ENCODE results near the gene SUPT3H. TPM values are rescaled to one million over a fixed set of nuclear protein-coding genes. Genes with fewer than 3 reads are reported as not detected.

SUPT3H gene
- polyA plus RNA-seq, 3 donors, result 2.4 to 3.5 (median 2.5) TPM

- Histone ChIP-seq H3K4me2 (replicated peaks; ENCODE audit: extremely low read depth, low read length, poor library complexity, severe bottlenecking) (no peak overlapping the region), H4K20me1 (ENCODE audit: insufficient read depth, low read length) (no peaks in the 10 kb centered on the region), H3K4me3 (replicated peaks in 1 of 3; ENCODE audit: low read depth in 2 of 3, low read length in 3 of 3) (no peak overlapping the region), H3K9me3 (replicated peaks in 1 of 2; ENCODE audit: control insufficient read depth in 1 of 2, insufficient read depth in 1 of 2, low read length in 2 of 2) (no peaks in the 10 kb centered on the region), H3K9ac (ENCODE audit: insufficient read depth, low read length, poor library complexity, severe bottlenecking) (no peak overlapping the region), H2AFZ (ENCODE audit: insufficient read depth, low read depth, low read length, poor library complexity, severe bottlenecking) (no peak overlapping the region), H3K36me3 (replicated peaks in 1 of 2; ENCODE audit: control insufficient read depth in 1 of 2, insufficient read depth in 2 of 2, low read length in 2 of 2) (no peaks in the 10 kb centered on the region), H3K79me2 (ENCODE audit: insufficient read depth, low read length) (no peaks in the 10 kb centered on the region), H3K4me1 (ENCODE audit: control insufficient read depth in 1 of 2, insufficient read depth in 2 of 2, low read length in 2 of 2) (peaks cover 0 to 13% of the 10 kb centered on the region in 2 donors), H3K27me3 (ENCODE audit: control insufficient read depth in 2 of 2, insufficient read depth in 2 of 2, low read length in 2 of 2) (no peaks in the 10 kb centered on the region), H3K27ac (ENCODE audit: low read depth in 1 of 2, low read length in 2 of 2) (no peak overlapping the region)
- peaks cover 0 to 2% (median 0%) of the 10 kb centered on the region in 7 donors for H3K9me3 Mint-ChIP-seq
- no peak overlapping the region for H3K4me3 Mint-ChIP-seq
- no peak overlapping the region for H3K27ac Mint-ChIP-seq
- intact Hi-C loops (cut with micrococcal nuclease), result no loop called here
- peaks cover 11% of the 10 kb centered on the region for H3K4me1 Mint-ChIP-seq
- 96% methylated on average over 4 of the region's 5 CpGs for WGBS (ENCODE audit: insufficient coverage)
- no peaks in the 10 kb centered on the region for H3K36me3 Mint-ChIP-seq
- no peak for DNase-seq
- H3K27me3 Mint-ChIP-seq (ENCODE audit: low read depth in 3 of 3), result peaks cover 0 to 6% (median 0%) of the 10 kb centered on the region in 3 donors
- TF ChIP-seq CTCF (IDR thresholded peaks at IDR 0.05), result no peak
These were observed 573.7 kb downstream of the SUPT3H start for GRCh38 chr6:44804016-44804415.

DNA sequence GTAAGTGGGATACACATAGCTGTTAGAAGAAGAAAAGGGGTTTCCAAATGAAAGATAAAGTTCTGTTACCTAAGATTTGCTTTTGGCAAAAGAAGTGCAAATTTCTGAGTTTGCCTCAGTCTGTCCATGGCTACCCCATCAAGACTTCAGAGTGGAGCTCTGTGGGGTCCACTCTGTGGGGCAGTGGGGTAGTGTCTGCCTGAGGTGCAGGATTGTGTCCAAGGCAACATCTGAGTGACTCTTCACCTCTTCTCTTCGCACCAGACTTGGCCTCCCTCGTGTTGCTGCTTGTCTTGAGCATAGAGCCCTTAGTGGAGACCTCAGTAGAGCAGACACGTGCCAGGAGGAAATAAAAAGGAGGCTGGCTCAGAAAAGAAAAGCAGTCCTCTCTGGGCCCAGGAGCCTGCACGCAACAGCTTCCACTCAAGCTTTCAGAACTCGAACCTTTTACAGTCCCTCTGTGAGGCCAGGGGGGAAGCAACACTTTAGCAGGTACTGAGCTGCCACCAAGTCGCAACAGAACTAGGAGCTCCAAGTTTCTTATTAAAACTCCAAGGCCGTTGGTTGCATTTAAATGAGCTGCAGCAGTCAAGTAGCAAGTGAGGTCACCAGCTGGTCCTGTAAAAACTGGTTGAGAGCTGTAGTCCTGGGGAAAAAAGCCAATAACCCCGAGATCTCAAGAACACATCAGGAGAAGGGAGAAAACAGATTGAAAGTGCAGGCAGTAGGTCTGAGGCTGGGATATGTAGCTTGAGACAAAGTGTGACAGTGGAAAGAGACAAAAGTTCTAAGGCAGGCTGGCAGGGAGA lies 576.7 kb downstream of the SUPT3H start:
- Mint-ChIP-seq H3K27me3 (ENCODE audit: low read depth in 3 of 3) (peaks cover 0 to 6% (median 0%) of the 10 kb centered on the region in 3 donors), H3K4me3 (no peak overlapping the region), H3K27ac (no peak overlapping the region), H3K9me3 (peaks cover 0 to 2% (median 0%) of the 10 kb centered on the region in 7 donors), H3K4me1 (peaks cover 26% of the 10 kb centered on the region), H3K36me3 (no peaks in the 10 kb centered on the region)
- Histone ChIP-seq H3K79me2 (ENCODE audit: insufficient read depth, low read length) (no peaks in the 10 kb centered on the region), H3K27ac (ENCODE audit: low read depth in 1 of 2, low read length in 2 of 2) (no peak overlapping the region), H2AFZ (ENCODE audit: insufficient read depth, low read depth, low read length, poor library complexity, severe bottlenecking) (no peak overlapping the region), H4K20me1 (ENCODE audit: insufficient read depth, low read length) (no peaks in the 10 kb centered on the region), H3K27me3 (ENCODE audit: control insufficient read depth in 2 of 2, insufficient read depth in 2 of 2, low read length in 2 of 2) (no peaks in the 10 kb centered on the region), H3K4me2 (replicated peaks; ENCODE audit: extremely low read depth, low read length, poor library complexity, severe bottlenecking) (no peak overlapping the region), H3K4me1 (ENCODE audit: control insufficient read depth in 1 of 2, insufficient read depth in 2 of 2, low read length in 2 of 2) (peaks cover 18 to 32% of the 10 kb centered on the region in 2 donors), H3K36me3 (replicated peaks in 1 of 2; ENCODE audit: control insufficient read depth in 1 of 2, insufficient read depth in 2 of 2, low read length in 2 of 2) (no peaks in the 10 kb centered on the region), H3K4me3 (replicated peaks in 1 of 3; ENCODE audit: low read depth in 2 of 3, low read length in 3 of 3) (no peak overlapping the region), H3K9me3 (replicated peaks in 1 of 2; ENCODE audit: control insufficient read depth in 1 of 2, insufficient read depth in 1 of 2, low read length in 2 of 2) (no peaks in the 10 kb centered on the region), H3K9ac (ENCODE audit: insufficient read depth, low read length, poor library complexity, severe bottlenecking) (no peak overlapping the region)
- WGBS (ENCODE audit: insufficient coverage), result 93% methylated on average over 8 of the region's 8 CpGs
- intact Hi-C loops (cut with micrococcal nuclease), result no loop called here
- no peak for DNase-seq
- TF ChIP-seq CTCF (IDR thresholded peaks at IDR 0.05), result no peak
